Measurements from ENCODE around the gene GRK1.

Gene GRK1

DNA sequence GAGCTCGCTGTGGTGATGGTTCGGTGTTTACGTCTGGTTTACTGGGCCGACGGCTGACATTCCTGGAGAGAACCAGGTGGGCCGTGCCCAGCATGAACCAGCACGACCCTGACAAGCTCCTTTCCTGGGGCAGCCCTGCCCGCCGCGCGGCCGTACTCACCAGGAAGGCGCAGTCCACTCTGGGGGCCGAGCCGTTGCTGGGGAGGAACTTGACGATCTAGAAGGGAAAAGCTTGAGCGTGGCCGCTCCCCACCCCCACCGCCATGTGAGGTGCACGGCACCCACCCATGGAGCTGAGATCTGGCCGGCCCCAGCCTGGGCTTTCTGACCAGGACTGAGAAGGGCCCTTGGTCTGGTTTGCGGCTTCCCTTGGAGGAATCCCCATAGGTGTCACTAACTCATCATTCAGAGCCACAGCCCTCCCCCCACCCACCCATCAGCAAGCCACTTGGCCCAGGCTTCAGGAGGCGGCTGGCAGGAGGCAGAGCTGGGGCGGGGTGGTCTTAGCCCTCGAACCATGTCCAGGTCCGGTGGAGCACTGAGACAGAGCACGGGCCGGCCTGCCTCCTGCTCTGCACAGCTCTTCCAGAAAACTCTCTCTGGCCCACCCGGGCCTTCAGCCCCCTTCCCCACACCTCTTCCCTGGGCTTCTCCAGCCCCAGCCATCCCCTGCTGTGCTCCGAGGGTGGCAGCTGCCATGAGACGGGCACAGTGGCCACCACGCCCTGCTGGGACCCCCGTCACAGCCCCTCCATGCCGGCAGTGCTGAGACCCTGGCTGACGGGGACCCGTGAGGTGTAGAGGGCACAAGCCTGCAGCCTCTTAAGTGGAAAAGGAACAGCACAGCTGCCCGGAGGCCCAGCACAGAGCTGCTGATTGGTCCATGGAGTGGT lies 15.3 kb upstream of the GRK1 start:
- DNase-seq, result no peak

- DNase-seq, result no peak
Observed at GRCh38 chr13:113652404-113653263, 14.4 kb upstream of the GRK1 start.

GRCh38 chr13:113653264-113654174 lies 13.5 kb upstream of the GRK1 start:
- no peak for DNase-seq

- no peak for DNase-seq
Observed at GRCh38 chr13:113654175-113654560, 12.9 kb upstream of the GRK1 start.

DNA sequence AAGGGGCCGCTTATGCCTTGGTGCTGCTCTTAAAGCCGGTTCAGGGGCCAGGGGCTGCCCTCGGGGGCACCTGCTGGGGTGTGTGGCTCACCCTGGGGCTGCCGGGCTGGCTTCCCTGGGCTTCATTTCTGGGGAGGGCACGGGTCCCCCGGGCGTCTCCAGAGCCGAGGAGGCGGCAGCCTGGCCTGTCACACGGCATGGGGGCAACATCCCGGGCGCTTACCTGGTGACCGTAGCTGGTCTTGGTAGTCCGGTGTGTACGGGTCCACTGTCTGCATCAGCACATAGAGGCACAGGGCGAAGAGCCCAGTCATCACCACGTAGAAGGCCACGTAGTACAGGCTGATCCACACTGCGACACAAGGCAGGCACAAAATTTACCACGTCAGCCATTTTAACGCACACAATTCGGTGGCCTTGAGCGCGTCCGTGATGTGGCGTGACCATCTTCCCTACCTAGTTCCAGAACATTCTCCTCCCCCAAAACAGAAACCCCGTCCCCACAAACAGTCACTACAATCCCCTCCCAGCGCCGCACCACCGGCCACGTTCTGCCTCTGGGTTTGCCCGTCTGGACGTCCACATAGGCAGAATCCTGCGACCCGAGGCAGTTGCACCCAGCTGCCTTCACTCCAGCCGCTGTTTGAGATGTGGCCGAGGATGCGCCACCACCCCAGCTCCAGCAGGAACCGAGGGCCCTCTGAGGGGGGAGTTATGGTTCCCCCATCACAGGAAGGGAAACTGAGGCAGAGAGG lies 12.3 kb upstream of the GRK1 start:
- no peak for DNase-seq

DNA sequence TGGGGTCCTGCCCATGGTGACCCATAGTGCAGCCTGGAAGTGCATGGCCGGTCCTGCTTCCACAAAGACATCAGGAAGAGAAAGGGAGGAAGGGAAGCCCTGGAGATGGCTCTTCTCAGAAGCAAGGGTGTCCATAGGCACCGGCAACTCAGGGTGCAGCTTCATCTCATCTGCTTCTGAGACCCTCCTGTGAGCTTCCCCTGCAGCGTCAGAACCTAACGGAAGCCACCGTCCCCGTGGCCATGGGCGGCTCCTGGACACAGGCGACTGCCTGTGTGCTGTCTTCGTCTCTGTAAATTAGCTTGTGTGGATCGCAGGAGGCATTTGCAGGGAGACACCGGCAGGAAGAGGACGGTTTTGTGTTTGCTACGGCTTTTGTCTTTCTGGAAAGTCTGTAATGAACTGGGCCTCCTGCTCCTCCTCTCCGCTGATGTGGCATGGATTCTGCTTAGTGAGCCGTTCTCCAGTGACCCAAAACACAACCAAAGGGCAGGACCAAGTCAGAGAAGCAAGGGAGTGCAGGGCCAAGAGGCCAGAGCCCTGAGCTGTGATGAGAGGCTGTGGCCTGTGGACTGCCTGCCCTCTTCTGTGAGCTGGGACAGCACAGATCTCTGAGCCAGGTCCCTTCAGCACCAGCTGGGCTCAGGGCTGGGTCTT lies 11.5 kb upstream of the GRK1 start:
- no peak for DNase-seq

GRCh38 chr13:113656003-113656588 lies 10.9 kb upstream of the GRK1 start:
- DNase-seq, result no peak

GRCh38 chr13:113656831-113657671 lies 10.0 kb upstream of the GRK1 start:
- no peak for DNase-seq

DNA sequence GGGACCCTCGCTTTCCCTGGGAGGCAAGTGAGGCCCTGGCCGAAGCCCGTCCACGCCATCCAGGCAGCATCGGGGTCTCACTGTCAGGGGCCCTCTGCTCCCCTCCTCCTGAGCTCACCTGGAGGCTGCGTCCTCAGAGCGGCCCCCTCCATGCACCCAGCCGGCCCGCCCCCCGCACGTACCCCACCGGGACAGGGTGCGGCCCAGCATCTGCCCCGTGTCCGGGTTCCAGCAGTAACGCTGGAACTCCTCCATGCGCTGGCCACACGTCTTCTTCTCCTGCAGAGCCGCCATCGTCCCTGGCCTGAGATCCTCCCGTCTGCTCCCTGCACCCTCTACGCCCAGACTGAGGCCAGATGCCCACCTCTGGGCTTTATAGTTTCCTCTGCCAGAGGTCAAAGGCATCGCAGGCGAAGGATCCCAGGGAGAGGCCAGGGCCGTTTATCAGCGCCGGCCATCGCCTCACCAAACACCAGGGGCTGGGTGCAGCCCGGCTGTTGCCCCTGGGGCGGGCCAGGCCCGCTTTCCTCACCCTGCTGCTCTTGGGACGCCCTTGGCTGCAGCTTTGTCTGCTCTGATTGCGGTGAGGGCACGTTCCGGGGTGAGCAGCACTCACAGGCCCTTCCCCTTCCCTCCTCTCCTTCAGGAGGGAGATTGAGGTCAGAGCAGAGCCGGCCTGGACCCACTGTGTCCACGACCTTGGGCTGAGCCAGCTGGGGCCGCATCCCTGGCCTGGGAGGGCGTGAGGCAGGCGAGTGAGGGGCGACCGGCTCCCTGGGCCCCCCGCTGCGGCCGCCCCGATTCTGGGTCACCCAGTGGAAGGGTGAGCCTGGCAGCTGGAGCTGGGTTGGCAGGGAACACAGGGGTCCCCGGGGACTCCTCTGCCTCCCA lies 8.9 kb upstream of the GRK1 start, which contains the start of gene ATP4B:
Gene ATP4B, minus strand, starts transcription at position 348 of the 891 bp plus-strand sequence. Its CDS starts 54 bp downstream, at position 294.
- no peak for DNase-seq

- no peak for DNase-seq
Observed at GRCh38 chr13:113658836-113659235, 8.2 kb upstream of the GRK1 start.

DNA sequence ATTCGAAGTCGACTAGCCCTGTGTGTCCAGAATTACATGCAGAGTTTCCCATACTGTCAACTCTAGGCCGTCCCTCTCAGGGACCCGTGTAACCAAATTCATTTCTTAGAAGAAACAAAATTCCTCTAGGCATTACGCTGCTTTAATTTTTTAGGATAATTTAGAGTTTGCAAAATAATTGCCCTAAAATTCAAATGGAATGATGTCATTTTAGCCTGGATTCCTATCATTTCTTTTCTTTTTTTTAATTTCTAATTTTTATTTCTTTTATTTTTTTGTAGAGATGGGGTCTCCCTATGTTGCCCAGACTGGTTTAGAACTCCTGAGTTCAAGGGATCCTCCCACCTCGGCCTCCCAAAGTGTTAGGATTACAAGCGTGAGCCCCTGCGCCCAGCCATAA lies 7.7 kb upstream of the GRK1 start:
- no peak for DNase-seq

DNA sequence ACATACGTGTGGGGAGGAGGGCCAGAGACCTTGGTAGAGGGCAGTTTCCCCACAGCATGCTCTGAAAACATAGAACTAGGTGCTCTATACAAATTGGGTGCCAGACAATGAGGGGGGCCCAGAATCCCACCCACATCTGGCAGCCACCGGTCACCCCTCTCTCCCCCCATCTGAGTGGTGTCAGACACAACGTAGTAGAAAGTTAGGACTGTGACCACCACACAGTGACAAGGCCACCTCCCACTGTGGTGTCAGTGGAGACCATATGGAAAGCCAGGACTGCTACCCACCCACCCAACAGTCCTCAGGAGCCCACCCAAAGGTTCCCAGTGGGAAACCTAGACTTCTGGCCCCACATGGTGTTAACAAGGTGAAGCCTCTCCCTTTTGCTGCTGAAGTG lies 7.0 kb upstream of the GRK1 start:
- DNase-seq, result no peak

DNA sequence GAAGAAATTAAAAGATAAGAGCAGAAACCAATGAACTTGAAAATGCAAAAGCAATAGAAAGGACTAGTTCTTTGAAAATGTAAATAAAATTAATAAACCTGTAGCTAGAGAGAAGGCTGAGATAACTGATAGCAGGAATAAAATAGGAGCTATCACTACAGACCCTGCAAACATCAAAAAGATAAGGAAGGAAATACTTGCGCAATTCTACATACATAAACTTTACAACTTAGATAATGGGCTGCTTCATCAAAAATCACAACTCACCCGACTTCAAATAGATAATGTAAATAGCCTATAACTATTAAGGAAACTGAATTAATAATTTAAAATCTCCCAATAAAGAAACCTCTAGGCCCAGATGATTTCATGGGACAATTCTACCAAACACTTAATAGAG lies 5.5 kb upstream of the GRK1 start:
- no peak for DNase-seq

- DNase-seq, result no peak
Observed at GRCh38 chr13:113663934-113664333, 3.1 kb upstream of the GRK1 start.

DNA sequence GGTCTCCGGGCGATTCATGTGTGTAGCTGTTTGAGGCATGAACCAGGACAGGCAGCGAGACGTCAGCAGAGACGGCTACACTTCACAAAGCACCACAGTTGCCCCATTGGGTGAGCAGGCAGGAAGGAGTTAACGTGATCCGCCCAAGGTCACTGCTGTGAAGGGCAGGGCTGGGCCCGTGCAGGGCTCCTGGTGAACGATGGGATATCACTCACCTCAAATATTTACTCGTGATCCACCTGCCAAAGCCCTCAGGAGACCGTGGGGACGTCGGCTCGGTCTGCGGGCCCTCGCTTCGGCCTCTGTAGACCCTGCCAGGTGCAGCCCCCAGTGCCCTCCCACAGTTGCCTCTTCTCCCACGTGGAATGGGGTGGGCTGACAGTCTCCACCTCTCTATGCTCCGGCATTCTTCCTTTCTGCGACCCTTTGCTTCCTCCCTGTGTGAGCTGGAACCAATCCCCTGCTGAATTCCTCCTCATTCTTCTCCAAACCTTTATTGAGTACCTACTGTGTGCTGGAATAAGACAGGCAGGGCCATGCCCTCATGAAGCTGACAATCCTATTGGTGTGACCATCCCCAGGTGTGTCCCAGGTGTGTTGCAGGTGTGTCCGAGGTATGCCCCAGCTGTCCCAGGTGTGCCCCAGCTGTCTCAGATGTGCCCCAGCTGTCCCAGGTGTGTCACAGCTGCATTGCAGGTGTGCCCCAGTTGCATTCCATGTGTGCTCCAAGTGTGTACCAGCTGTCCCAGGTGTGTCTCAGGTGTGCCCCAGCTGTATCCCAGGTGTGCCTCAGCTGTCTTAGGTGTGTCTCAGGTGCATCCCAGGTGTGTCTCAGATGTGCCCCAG lies 2.0 kb upstream of the GRK1 start:
- no peak for DNase-seq

DNA sequence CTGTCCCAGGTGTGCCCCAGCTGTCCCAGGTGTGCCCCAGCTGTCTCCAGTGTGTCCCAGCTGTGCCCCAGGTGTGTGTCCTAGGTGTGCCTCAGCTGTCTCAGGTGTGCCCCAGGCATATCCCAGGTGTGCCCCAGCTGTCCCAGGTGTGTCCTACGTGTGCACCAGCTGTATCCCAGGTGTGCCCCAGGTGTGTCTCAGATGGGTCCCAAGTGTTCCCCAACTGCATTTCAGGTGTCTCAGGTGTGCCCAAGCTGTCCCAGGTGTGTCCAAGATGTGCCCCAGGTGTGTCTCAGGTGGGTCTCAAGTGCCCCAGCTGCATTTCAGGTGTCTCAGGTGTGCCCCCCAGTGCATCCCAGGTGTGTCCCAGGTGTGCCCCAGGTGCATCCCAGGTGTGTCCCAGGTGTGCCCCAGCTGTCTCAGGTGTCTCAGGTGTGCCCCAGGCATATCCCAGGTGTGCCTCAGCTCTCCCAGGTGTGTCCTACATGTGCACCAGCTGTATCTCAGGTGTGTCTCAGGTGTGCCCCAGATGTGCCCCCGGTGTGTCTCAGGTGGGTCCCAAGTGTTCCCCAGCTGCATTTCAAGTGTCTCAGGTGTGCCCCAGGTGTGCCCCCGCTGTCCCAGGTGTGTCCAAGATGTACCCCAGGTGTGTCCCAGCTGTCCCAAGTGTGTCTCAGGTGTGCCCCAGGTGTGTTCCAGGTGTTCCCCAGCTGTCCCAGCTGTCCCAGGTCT lies 1.3 kb upstream of the GRK1 start:
- no peak for DNase-seq

GRCh38 chr13:113666329-113666670 lies 719 bp upstream of the GRK1 start:
- no peak for DNase-seq
